Panc1 (cell line): Measurements from ENCODE around the gene AURKB. TPM values are rescaled to one million over a fixed set of nuclear protein-coding genes. Genes with fewer than 3 reads are reported as not detected.

Experiments
- ATAC-seq: fragments of 200-7000 bp; cut with Tn5 transposase; 2 replicates; pipeline ENCODE4 v1.9.1; 2020; ENCODE audit warnings: mild to moderate bottlenecking, moderate library complexity
- BruUV-seq: library from RNA; stranded (reverse); fragments of 400-500 nt; replicated peaks from 2 replicates; lab custom pipeline; 2021; lab: Mats Ljungman, UMichigan
- CTCF ChIA-PET: fragments of 300-600 bp; sonication (Branson Sonifier 250); formaldehyde crosslinking; loops from one replicate; lab custom pipeline; 2022; ENCODE audit warnings: antibody characterized with exemption; lab: Charles Lee
- POLR2A ChIA-PET: fragments of 300-600 bp; sonication (Branson Sonifier 250); formaldehyde crosslinking; loops from one replicate; lab custom pipeline; 2022; ENCODE audit warnings: antibody characterized with exemption; lab: Charles Lee
- DNase-seq: peaks from one replicate; pipeline ENCODE4 v3.0.0-alpha.2; 2010; ENCODE audit warnings: low read depth, low spot score
- H3K27ac ChIP-seq: 2 replicates; pipeline ENCODE4 v1.5.1; 2011; ENCODE audit warnings: mild to moderate bottlenecking, low read length, inconsistent platforms
- H3K27me3 ChIP-seq: fragments of 200-500 bp; sonication (Bioruptor generic); 2 replicates; pipeline ENCODE4 v1.6.0; 2014; ENCODE audit warnings: low read length, inconsistent platforms; ENCODE audit not compliant: control insufficient read depth, insufficient read depth
- H3K36me3 ChIP-seq: fragments of 200-500 bp; sonication (Bioruptor generic); 2 replicates; pipeline ENCODE4 v1.5.1; 2014; ENCODE audit warnings: inconsistent platforms, mild to moderate bottlenecking, low read length, moderate library complexity; ENCODE audit not compliant: control insufficient read depth, insufficient read depth
- H3K4me1 ChIP-seq: 2 replicates; pipeline ENCODE4 v1.5.1; 2011; ENCODE audit warnings: inconsistent platforms, mild to moderate bottlenecking, low read length, moderate library complexity; ENCODE audit not compliant: control insufficient read depth, insufficient read depth
- H3K4me3 ChIP-seq, 2 experiments: 2 replicates each; pipeline ENCODE4 v1.5.1; 2011 to 2012; ENCODE audit warnings: low read depth in 2 of 2, low read length in 2 of 2, mild to moderate bottlenecking in 2 of 2, inconsistent platforms in 1 of 2, moderate library complexity in 1 of 2
- H3K9me3 ChIP-seq: fragments of 200-500 bp; sonication (Bioruptor generic); 2 replicates; pipeline ENCODE4 v1.5.1; 2014; ENCODE audit warnings: low read depth, mild to moderate bottlenecking, inconsistent platforms, low read length, moderate library complexity; ENCODE audit not compliant: control insufficient read depth, insufficient read depth
- POLR2AphosphoS5 ChIP-seq: IDR thresholded peaks from 2 replicates; pipeline ENCODE4 v1.6.1; 2012; ENCODE audit warnings: mild to moderate bottlenecking, low read depth, low read length, moderate library complexity
- SIN3A ChIP-seq: IDR thresholded peaks from 2 replicates; pipeline ENCODE4 v1.6.1; 2012; ENCODE audit warnings: low read depth, mild to moderate bottlenecking, low read length, moderate library complexity, borderline replicate concordance; ENCODE audit not compliant: insufficient read depth
- TCF7L2 ChIP-seq: IDR thresholded peaks from 2 replicates; pipeline ENCODE4 v1.6.1; 2011; ENCODE audit warnings: mild to moderate bottlenecking, low read depth, low read length, inconsistent platforms
- in situ Hi-C: cut with HindIII; loops from 2 replicates; pipeline ENCODE4 v1.10.0; 2016; ENCODE audit warnings: low sequenced_read_pairs, low pct_unique_long_range_greater_than_20kb
- intact Hi-C: fragments of 100-400 bp; cut with micrococcal nuclease; formaldehyde crosslinking; loops from one replicate; pipeline ENCODE4 v1.10.0; 2022; ENCODE audit not compliant: unreplicated experiment
- total RNA-seq: library from RNA; stranded (reverse); gene quantifications from one replicate; pipeline ENCODE4 v1.2.1, GENCODE V29; 2021; ENCODE audit not compliant: unreplicated experiment
- TF ChIP-seq, protein P1 (sequence below), 2 experiments: IDR thresholded peaks; 2 replicates each; pipeline ENCODE4 v1.6.1; 2011 to 2012; ENCODE audit warnings: low read depth in 2 of 2, control low read depth in 1 of 2, low read length in 1 of 2, mild to moderate bottlenecking in 1 of 2, moderate library complexity in 1 of 2; ENCODE audit not compliant: insufficient read depth in 1 of 2
- TF ChIP-seq, protein P2 (sequence below): fragments of 450-650 bp; IDR thresholded peaks from 2 replicates; pipeline ENCODE4 v1.5.1; 2017; ENCODE audit warnings: mild to moderate bottlenecking

AURKB gene
- total RNA-seq, 1 experiment from 2014 or later: 85.8 TPM

DNA sequence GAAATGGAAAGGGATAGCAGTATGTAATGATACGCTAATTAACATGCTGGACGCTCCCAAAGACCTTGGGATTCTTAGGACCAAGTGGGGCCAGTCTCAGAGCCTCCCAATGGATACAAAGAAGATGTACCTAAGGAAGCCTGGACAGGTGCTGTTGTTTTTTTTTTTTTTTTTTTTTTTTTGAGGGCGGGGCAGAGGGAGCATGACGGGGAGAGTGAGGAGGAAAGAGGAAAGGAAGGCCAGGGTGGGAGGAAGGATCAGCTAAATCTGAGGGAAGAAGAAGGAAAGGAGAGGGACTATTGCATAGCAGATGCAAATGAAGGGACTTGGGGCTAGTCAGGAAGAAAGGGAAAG, 50.2 kb downstream of the AURKB start:
- peaks cover 32% of the 10 kb centered on the region for H3K4me1 ChIP-seq
- BruUV-seq: no TSS peak
- ChIA-PET CTCF (no interaction called here), POLR2A (no interaction called here)
- no peak overlapping the region for H3K4me3 ChIP-seq
- H3K9me3 ChIP-seq: no peaks in the 10 kb centered on the region
- ATAC-seq (no peak), DNase-seq (no peak)
- no peaks in the 10 kb centered on the region; the same call in none of the 2 replicates for H3K36me3 ChIP-seq
- in situ Hi-C loops: no loop called here
- peak overlapping the region; percentile 26; the same call in 1 of the 2 replicates for H3K27ac ChIP-seq
- intact Hi-C loops: no loop called here
- no peaks in the 10 kb centered on the region for H3K27me3 ChIP-seq
- TF ChIP-seq SIN3A (no peak), TCF7L2 (no peak), POLR2AphosphoS5 (no peak)
- TF ChIP-seq, protein P1, sequence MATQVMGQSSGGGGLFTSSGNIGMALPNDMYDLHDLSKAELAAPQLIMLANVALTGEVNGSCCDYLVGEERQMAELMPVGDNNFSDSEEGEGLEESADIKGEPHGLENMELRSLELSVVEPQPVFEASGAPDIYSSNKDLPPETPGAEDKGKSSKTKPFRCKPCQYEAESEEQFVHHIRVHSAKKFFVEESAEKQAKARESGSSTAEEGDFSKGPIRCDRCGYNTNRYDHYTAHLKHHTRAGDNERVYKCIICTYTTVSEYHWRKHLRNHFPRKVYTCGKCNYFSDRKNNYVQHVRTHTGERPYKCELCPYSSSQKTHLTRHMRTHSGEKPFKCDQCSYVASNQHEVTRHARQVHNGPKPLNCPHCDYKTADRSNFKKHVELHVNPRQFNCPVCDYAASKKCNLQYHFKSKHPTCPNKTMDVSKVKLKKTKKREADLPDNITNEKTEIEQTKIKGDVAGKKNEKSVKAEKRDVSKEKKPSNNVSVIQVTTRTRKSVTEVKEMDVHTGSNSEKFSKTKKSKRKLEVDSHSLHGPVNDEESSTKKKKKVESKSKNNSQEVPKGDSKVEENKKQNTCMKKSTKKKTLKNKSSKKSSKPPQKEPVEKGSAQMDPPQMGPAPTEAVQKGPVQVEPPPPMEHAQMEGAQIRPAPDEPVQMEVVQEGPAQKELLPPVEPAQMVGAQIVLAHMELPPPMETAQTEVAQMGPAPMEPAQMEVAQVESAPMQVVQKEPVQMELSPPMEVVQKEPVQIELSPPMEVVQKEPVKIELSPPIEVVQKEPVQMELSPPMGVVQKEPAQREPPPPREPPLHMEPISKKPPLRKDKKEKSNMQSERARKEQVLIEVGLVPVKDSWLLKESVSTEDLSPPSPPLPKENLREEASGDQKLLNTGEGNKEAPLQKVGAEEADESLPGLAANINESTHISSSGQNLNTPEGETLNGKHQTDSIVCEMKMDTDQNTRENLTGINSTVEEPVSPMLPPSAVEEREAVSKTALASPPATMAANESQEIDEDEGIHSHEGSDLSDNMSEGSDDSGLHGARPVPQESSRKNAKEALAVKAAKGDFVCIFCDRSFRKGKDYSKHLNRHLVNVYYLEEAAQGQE (IDR thresholded peaks at IDR 0.05; ENCODE audit: insufficient read depth in 1 of 2, low read depth in 2 of 2, low read length in 1 of 2): no peak
- TF ChIP-seq, protein P2, sequence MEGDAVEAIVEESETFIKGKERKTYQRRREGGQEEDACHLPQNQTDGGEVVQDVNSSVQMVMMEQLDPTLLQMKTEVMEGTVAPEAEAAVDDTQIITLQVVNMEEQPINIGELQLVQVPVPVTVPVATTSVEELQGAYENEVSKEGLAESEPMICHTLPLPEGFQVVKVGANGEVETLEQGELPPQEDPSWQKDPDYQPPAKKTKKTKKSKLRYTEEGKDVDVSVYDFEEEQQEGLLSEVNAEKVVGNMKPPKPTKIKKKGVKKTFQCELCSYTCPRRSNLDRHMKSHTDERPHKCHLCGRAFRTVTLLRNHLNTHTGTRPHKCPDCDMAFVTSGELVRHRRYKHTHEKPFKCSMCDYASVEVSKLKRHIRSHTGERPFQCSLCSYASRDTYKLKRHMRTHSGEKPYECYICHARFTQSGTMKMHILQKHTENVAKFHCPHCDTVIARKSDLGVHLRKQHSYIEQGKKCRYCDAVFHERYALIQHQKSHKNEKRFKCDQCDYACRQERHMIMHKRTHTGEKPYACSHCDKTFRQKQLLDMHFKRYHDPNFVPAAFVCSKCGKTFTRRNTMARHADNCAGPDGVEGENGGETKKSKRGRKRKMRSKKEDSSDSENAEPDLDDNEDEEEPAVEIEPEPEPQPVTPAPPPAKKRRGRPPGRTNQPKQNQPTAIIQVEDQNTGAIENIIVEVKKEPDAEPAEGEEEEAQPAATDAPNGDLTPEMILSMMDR: no peak

- Histone ChIP-seq H3K4me3 (no peak overlapping the region), H3K27me3 (no peaks in the 10 kb centered on the region), H3K27ac (no peak overlapping the region; the same call in 1 of the 2 replicates), H3K36me3 (no peaks in the 10 kb centered on the region; the same call in none of the 2 replicates), H3K4me1 (peaks cover 34% of the 10 kb centered on the region), H3K9me3 (no peaks in the 10 kb centered on the region)
- ATAC-seq (no peak), DNase-seq (no peak)
- ChIA-PET CTCF (no interaction called here), POLR2A (no interaction called here)
- BruUV-seq: no TSS peak
- in situ Hi-C loops (no loop called here), intact Hi-C loops (no loop called here)
- TF ChIP-seq, protein P1 (IDR thresholded peaks at IDR 0.05; ENCODE audit: insufficient read depth in 1 of 2, low read depth in 2 of 2, low read length in 1 of 2): no peak
- TF ChIP-seq, protein P2: no peak
- no peak for TF ChIP-seq TCF7L2
Measured at GRCh38 chr17:8159459-8160223, 50.7 kb downstream of the AURKB start.
